GM12873 (cell line): ENCODE measurements around the gene RNF7.

ENCODE experiments used
- TF ChIP-seq, protein P1 (sequence below): IDR thresholded peaks from 2 replicates; pipeline ENCODE4 v1.5.1; 2012; ENCODE audit warnings: low read depth, mild to moderate bottlenecking, moderate library complexity, low read length, control low read depth; ENCODE audit not compliant: insufficient read depth; ENCODE audit errors: missing control alignments

The RNF7 gene

GRCh38 chr3:141710121-141710520 is 28.0 kb upstream of the RNF7 start:
- TF ChIP-seq, protein P1, sequence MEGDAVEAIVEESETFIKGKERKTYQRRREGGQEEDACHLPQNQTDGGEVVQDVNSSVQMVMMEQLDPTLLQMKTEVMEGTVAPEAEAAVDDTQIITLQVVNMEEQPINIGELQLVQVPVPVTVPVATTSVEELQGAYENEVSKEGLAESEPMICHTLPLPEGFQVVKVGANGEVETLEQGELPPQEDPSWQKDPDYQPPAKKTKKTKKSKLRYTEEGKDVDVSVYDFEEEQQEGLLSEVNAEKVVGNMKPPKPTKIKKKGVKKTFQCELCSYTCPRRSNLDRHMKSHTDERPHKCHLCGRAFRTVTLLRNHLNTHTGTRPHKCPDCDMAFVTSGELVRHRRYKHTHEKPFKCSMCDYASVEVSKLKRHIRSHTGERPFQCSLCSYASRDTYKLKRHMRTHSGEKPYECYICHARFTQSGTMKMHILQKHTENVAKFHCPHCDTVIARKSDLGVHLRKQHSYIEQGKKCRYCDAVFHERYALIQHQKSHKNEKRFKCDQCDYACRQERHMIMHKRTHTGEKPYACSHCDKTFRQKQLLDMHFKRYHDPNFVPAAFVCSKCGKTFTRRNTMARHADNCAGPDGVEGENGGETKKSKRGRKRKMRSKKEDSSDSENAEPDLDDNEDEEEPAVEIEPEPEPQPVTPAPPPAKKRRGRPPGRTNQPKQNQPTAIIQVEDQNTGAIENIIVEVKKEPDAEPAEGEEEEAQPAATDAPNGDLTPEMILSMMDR = no peak

DNA sequence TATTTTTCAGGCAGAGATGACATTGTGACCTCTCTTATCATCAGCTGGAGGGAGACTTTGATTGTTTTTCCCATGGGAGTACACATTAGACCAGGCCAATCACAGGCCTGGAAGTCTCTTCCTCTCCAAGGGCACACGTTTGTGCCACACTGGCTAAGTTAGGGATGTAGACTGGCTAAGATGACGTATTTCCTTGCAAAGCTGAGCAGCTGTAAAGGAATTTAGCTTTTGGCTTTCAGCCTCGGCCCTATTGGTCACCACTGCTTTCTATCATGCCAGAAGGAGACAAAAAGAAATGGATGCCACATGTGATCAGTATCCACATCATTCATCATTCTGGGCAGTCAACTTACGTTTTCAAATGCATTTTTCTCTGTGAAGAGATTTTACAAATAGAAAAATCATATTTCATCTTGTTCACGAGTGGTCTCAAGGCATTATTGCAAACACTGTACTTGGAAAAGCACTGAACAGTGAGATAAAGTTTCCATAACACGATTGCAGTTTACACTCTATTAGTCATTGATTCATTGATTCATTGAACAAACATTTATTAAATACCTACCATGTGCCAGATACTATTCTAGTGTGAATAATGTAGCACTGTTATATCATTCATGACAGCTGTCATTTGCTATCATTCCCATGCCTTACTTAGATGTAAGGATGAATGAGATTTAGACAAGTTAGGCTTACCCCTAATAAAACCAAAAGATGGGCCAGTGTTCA is 27.0 kb upstream of the RNF7 start:
- TF ChIP-seq, protein P1 = no peak

GRCh38 chr3:141714671-141715070 is 23.4 kb upstream of the RNF7 start:
- TF ChIP-seq, protein P1 = no peak

DNA sequence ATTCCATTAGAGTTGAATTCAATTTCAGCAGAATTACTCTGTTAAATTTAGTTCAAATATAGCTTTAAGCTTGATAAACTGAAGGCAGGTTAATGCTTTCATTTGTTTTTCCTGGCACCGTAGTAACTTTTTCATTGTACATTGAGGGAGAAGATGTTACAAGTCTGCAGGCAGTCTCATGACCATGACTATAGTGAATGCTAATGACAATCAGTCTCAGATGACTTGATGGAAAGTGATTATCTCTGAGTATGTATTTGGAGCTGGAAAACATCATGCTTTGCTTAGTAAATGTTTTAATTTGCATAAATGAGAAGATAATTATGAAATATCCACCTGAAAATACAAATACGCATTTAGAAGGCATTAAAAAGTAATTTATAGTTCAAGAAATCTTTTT is 16.0 kb upstream of the RNF7 start:
- TF ChIP-seq, protein P1 = no peak

- TF ChIP-seq, protein P1 = no peak
These were observed 15.4 kb upstream of the RNF7 start for GRCh38 chr3:141722648-141723047.

GRCh38 chr3:141723255-141723654 is 14.8 kb upstream of the RNF7 start:
- TF ChIP-seq, protein P1 = no peak

DNA sequence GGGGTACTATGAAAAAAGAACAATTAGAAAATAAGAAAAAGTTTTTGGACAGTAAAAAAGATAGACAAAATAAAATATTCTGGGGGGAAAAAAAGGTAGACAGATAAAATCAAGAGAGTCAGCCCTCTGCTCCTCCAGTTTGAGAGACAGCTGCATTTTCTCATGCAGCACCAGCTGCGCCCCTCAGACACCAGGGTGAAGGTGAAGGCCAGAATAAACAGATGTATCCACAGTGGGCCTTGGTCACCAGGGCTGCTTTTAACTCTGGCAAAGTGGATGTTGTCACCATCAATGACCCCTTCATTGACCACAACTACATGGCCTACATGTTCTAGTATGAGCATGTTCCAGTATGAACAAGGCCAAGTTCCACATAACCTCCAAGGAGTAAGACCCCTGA is 13.9 kb upstream of the RNF7 start:
- TF ChIP-seq, protein P1 = no peak

DNA sequence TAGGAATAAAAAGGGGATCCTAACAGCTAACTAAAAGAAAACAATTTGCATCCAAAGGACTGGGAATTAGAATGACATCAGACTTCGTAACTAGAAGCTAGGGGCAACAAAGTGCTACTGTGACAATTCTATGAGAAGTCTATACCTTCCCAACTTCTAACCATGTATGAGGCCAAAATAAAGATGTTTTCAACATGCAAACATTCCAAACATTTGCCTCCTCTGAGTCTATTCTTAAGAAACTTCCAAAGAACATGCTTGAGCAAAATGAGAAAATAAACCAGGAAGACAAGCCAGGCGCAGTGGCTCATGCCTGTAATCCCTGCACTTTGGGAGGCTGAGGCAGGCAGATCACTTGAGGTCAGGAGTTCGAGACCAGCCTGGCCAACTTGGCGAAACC is 13.1 kb upstream of the RNF7 start:
- TF ChIP-seq, protein P1 = no peak
